Measurements from ENCODE around the gene PCP4.

- TF ChIP-seq, protein P1, sequence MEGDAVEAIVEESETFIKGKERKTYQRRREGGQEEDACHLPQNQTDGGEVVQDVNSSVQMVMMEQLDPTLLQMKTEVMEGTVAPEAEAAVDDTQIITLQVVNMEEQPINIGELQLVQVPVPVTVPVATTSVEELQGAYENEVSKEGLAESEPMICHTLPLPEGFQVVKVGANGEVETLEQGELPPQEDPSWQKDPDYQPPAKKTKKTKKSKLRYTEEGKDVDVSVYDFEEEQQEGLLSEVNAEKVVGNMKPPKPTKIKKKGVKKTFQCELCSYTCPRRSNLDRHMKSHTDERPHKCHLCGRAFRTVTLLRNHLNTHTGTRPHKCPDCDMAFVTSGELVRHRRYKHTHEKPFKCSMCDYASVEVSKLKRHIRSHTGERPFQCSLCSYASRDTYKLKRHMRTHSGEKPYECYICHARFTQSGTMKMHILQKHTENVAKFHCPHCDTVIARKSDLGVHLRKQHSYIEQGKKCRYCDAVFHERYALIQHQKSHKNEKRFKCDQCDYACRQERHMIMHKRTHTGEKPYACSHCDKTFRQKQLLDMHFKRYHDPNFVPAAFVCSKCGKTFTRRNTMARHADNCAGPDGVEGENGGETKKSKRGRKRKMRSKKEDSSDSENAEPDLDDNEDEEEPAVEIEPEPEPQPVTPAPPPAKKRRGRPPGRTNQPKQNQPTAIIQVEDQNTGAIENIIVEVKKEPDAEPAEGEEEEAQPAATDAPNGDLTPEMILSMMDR (IDR thresholded peaks at IDR 0.05), result no peak
- TF ChIP-seq POLR2A (IDR thresholded peaks at IDR 0.05), result no peak
These were observed 32.7 kb upstream of the PCP4 start for GRCh38 chr21:39834543-39834942.

All from thyroid gland (tissue), 4 donors.